Fibroblast of villous mesenchyme (primary cell): Measurements from ENCODE around the gene MOK. TPM values are rescaled to one million over a fixed set of nuclear protein-coding genes. Genes with fewer than 3 reads are reported as not detected.
A peak's percentile ranks its signal among the peaks of the same experiment; 100 is the strongest.

Experiments
- DNase-seq: peaks from one replicate; pipeline ENCODE4 v3.0.0-alpha.2; 2010; ENCODE audit warnings: low read depth
- H3K4me3 ChIP-seq: 2 replicates; pipeline ENCODE4 v1.5.1; 2011; ENCODE audit warnings: low read depth, mild to moderate bottlenecking, low read length
- CTCF ChIP-seq: IDR thresholded peaks from 2 replicates; pipeline ENCODE4 v1.5.1; 2012; ENCODE audit warnings: low read depth, mild to moderate bottlenecking, low read length; ENCODE audit not compliant: insufficient read depth
- total RNA-seq: library from RNA; depleted of rRNA; stranded (reverse); fragments of >200 nt; gene quantifications from 2 replicates; pipeline ENCODE4 v1.2.3, GENCODE V29; 2012

MOK gene
- total RNA-seq, 1 donor: 16.0 TPM

GRCh38 chr14:102215071-102215470, 89.9 kb downstream of the MOK start:
- TF ChIP-seq CTCF: no peak
- no peak overlapping the region for H3K4me3 ChIP-seq
- peak; percentile 49 for DNase-seq

GRCh38 chr14:102213984-102214658, 90.8 kb downstream of the MOK start:
- H3K4me3 ChIP-seq: no peak overlapping the region
- TF ChIP-seq CTCF: no peak
- no peak for DNase-seq

GRCh38 chr14:102213470-102213869, 91.5 kb downstream of the MOK start:
- no peak for DNase-seq
- no peak for TF ChIP-seq CTCF
- H3K4me3 ChIP-seq: no peak overlapping the region

- no peak for TF ChIP-seq CTCF
- DNase-seq: no peak
- no peak overlapping the region for H3K4me3 ChIP-seq
These were observed 92.1 kb downstream of the MOK start for GRCh38 chr14:102212845-102213244.

- no peak for DNase-seq
- no peak overlapping the region for H3K4me3 ChIP-seq
- no peak for TF ChIP-seq CTCF
These were observed 92.6 kb downstream of the MOK start for GRCh38 chr14:102212356-102212755.

- no peak overlapping the region for H3K4me3 ChIP-seq
- no peak for DNase-seq
- no peak for TF ChIP-seq CTCF
These were observed 93.7 kb downstream of the MOK start for GRCh38 chr14:102211240-102211639.
